DMS114 treated with DMSO at 0.1 percent for 48 hours (cell line): ENCODE measurements around the gene FLOT2.
"Not testable (repeated sequence)": the region's sequence is repeated elsewhere in the genome, so short reads cannot be mapped to it uniquely, and the experiment has no call there.

Source experiments
- DNase-seq: peaks from one replicate; lab custom pipeline; 2025; ENCODE audit not compliant: unreplicated experiment; lab: John Stamatoyannopoulos, UW

FLOT2 gene

GRCh38 chr17:28896491-28896883 lies 1.0 kb downstream of the FLOT2 start:
- DNase-seq: no peak

- no peak for DNase-seq
Observed at GRCh38 chr17:28895794-28896447, 1.6 kb downstream of the FLOT2 start.

- DNase-seq: not testable (repeated sequence)
Observed at GRCh38 chr17:28893248-28894183, 4.0 kb downstream of the FLOT2 start.

- no peak for DNase-seq
Observed at GRCh38 chr17:28892024-28892423, 5.5 kb downstream of the FLOT2 start.

- DNase-seq: no peak
Observed at GRCh38 chr17:28891201-28891600, 6.3 kb downstream of the FLOT2 start.

- DNase-seq: no peak
Observed at GRCh38 chr17:28889996-28890395, 7.5 kb downstream of the FLOT2 start.

- DNase-seq: no peak
Observed at GRCh38 chr17:28888832-28889231, 8.7 kb downstream of the FLOT2 start.

GRCh38 chr17:28887871-28888471 lies 9.6 kb downstream of the FLOT2 start:
- no peak for DNase-seq

GRCh38 chr17:28885951-28886350 lies 11.6 kb downstream of the FLOT2 start:
- no peak for DNase-seq

GRCh38 chr17:28885363-28885762 lies 12.2 kb downstream of the FLOT2 start:
- no peak for DNase-seq

- DNase-seq: no peak
Observed at GRCh38 chr17:28883967-28884702, 13.4 kb downstream of the FLOT2 start.

- no peak for DNase-seq
Observed at GRCh38 chr17:28882154-28882895, 15.2 kb downstream of the FLOT2 start.

GRCh38 chr17:28881533-28882056 lies 15.9 kb downstream of the FLOT2 start:
- no peak for DNase-seq

GRCh38 chr17:28880572-28880945 lies 17.0 kb downstream of the FLOT2 start:
- DNase-seq: no peak

GRCh38 chr17:28879886-28880571 lies 17.5 kb downstream of the FLOT2 start:
- DNase-seq: no peak

- DNase-seq: peak; percentile 15
Observed at GRCh38 chr17:28878981-28879380, 18.6 kb downstream of the FLOT2 start.

GRCh38 chr17:28878158-28878910 lies 19.2 kb downstream of the FLOT2 start:
- DNase-seq: no peak

GRCh38 chr17:28877150-28877711 lies 20.3 kb downstream of the FLOT2 start:
- DNase-seq: not testable (repeated sequence)
